Cardiac septum (tissue), 1 donor: ENCODE data around the gene BCL11A. TPM values are rescaled to one million over a fixed set of nuclear protein-coding genes. Genes with fewer than 3 reads are reported as not detected.
"Not testable (repeated sequence)": the region's sequence is repeated elsewhere in the genome, so short reads cannot be mapped to it uniquely, and the experiment has no call there.

Source experiments
- DNase-seq: peaks from one replicate; pipeline ENCODE4 v3.0.0-alpha.2; 2020; ENCODE audit warnings: low spot score
- intact Hi-C: fragments of 100-400 bp; cut with DNase I; formaldehyde crosslinking; loops from one replicate; pipeline ENCODE4 v1.14.0; 2022
- total RNA-seq: library from RNA; stranded (reverse); fragmentation: NEBNext Ultra II Directional; extraction: Animal tissue kit (Norgen Biotek cat#: 25700); gene quantifications from one replicate; pipeline ENCODE4 v1.2.1, GENCODE V29; 2021
- donor health status: DM: no; HTN: no; CAD: no.

The BCL11A gene
- total RNA-seq, 1 donor from 2014 or later: 16.9 TPM

- intact Hi-C loops: no loop called here
- DNase-seq: no peak
Observed at GRCh38 chr2:60432035-60432601, 121.3 kb downstream of the BCL11A start.

- intact Hi-C loops: no loop called here
- no peak for DNase-seq
Observed at GRCh38 chr2:60429681-60430080, 123.8 kb downstream of the BCL11A start.

- DNase-seq: no peak
- intact Hi-C loops: no loop called here
Observed at GRCh38 chr2:60426880-60427279, 126.6 kb downstream of the BCL11A start.

- intact Hi-C loops: no loop called here
- DNase-seq: no peak
Observed at GRCh38 chr2:60426341-60426740, 127.1 kb downstream of the BCL11A start.

GRCh38 chr2:60424233-60424632 is 129.2 kb downstream of the BCL11A start:
- intact Hi-C loops: no loop called here
- no peak for DNase-seq

GRCh38 chr2:60423505-60423904 is 129.9 kb downstream of the BCL11A start:
- DNase-seq: no peak
- intact Hi-C loops: no loop called here

- DNase-seq: no peak
- intact Hi-C loops: no loop called here
Observed at GRCh38 chr2:60422826-60423483, 130.5 kb downstream of the BCL11A start.

GRCh38 chr2:60417210-60417609 is 136.2 kb downstream of the BCL11A start:
- intact Hi-C loops, DNase-seq: not testable (repeated sequence)

GRCh38 chr2:60416221-60417008 is 137.0 kb downstream of the BCL11A start:
- no peak for DNase-seq
- intact Hi-C loops: no loop called here

GRCh38 chr2:60415814-60416213 is 137.6 kb downstream of the BCL11A start:
- no peak for DNase-seq
- intact Hi-C loops: no loop called here

GRCh38 chr2:60414495-60415138 is 138.8 kb downstream of the BCL11A start:
- intact Hi-C loops: no loop called here
- no peak for DNase-seq

GRCh38 chr2:60413814-60414168 is 139.7 kb downstream of the BCL11A start:
- intact Hi-C loops: no loop called here
- no peak for DNase-seq

GRCh38 chr2:60413069-60413813 is 140.2 kb downstream of the BCL11A start:
- DNase-seq: no peak
- intact Hi-C loops: no loop called here

GRCh38 chr2:60412620-60413019 is 140.8 kb downstream of the BCL11A start:
- intact Hi-C loops: no loop called here
- DNase-seq: no peak

GRCh38 chr2:60412027-60412426 is 141.4 kb downstream of the BCL11A start:
- intact Hi-C loops: no loop called here
- no peak for DNase-seq

GRCh38 chr2:60411295-60411694 is 142.2 kb downstream of the BCL11A start:
- intact Hi-C loops: no loop called here
- no peak for DNase-seq

GRCh38 chr2:60410456-60411146 is 142.9 kb downstream of the BCL11A start:
- intact Hi-C loops: no loop called here
- no peak for DNase-seq

GRCh38 chr2:60409531-60409871 is 144.0 kb downstream of the BCL11A start:
- DNase-seq: no peak
- intact Hi-C loops: no loop called here

GRCh38 chr2:60408811-60409530 is 144.5 kb downstream of the BCL11A start:
- intact Hi-C loops: no loop called here
- DNase-seq: no peak
